Glutamatergic neuron (in vitro differentiated cells): ENCODE data around the gene LMX1B. TPM values are rescaled to one million over a fixed set of nuclear protein-coding genes. Genes with fewer than 3 reads are reported as not detected.

Experiments used
- DNase-seq: peaks from one replicate; pipeline ENCODE4 v3.0.0; 2022
- H3K27ac Mint-ChIP-seq: one replicate; pipeline ENCODE4 v1.8.0; 2020; ENCODE audit warnings: mild to moderate bottlenecking, mixed read lengths, inconsistent platforms; ENCODE audit not compliant: unreplicated experiment
- H3K27me3 Mint-ChIP-seq: one replicate; pipeline ENCODE4 v1.8.0; 2020; ENCODE audit warnings: mild to moderate bottlenecking, moderate library complexity, mixed read lengths, inconsistent platforms; ENCODE audit not compliant: unreplicated experiment
- H3K36me3 Mint-ChIP-seq: one replicate; pipeline ENCODE4 v1.8.0; 2020; ENCODE audit warnings: mild to moderate bottlenecking, mixed read lengths, inconsistent platforms; ENCODE audit not compliant: unreplicated experiment
- H3K4me1 Mint-ChIP-seq: one replicate; pipeline ENCODE4 v1.8.0; 2020; ENCODE audit warnings: mild to moderate bottlenecking, low read depth, mixed read lengths, inconsistent platforms; ENCODE audit not compliant: unreplicated experiment
- H3K4me3 Mint-ChIP-seq: one replicate; pipeline ENCODE4 v1.8.0; 2020; ENCODE audit warnings: mild to moderate bottlenecking, mixed read lengths, inconsistent platforms; ENCODE audit not compliant: unreplicated experiment
- H3K9me3 Mint-ChIP-seq: one replicate; pipeline ENCODE4 v1.8.0; 2020; ENCODE audit warnings: mild to moderate bottlenecking, moderate library complexity, mixed read lengths, inconsistent platforms; ENCODE audit not compliant: unreplicated experiment
- total RNA-seq: library from RNA; stranded (reverse); fragmentation: NEBNext Ultra II Directional; extraction: Animal tissue kit (Norgen Biotek cat#: 25700); gene quantifications from one replicate; pipeline ENCODE4 v1.2.1, GENCODE V29; 2021; ENCODE audit not compliant: unreplicated experiment
- TF ChIP-seq, protein P1 (sequence below): fragments of 200-600 bp; sonication (generic); IDR thresholded peaks from one replicate; pipeline ENCODE4 v1.5.0; 2021; ENCODE audit not compliant: partially characterized antibody, unreplicated experiment

LMX1B gene
- total RNA-seq, 1 donor from 2014 or later: 0.27 TPM

DNA sequence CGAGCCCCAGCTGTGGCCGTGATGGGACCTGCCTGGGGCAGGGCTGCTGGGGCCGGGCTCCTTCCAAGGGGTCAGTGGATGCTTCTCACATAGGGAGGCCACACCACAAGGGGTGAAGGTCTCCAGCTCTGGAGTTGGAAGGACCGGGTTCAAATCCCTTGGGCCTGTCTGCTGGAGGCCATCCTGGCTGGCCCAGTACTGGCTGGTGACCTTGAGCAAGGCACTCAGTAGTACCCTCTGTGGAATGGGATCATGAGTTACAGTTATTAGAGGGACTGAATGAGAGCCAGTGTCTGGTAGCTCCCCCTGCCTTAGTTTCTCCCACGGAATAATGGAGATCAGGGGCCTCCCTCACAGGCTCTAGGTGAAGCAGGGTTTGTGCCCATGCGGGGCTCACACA lies 58.3 kb downstream of the LMX1B start:
- peaks cover 12% of the 10 kb centered on the region for H3K9me3 Mint-ChIP-seq
- H3K36me3 Mint-ChIP-seq: no peaks in the 10 kb centered on the region
- peaks cover 19% of the 10 kb centered on the region for H3K27me3 Mint-ChIP-seq
- H3K4me1 Mint-ChIP-seq: peaks cover 22% of the 10 kb centered on the region
- no peak overlapping the region for H3K27ac Mint-ChIP-seq
- no peak for DNase-seq
- TF ChIP-seq, protein P1, sequence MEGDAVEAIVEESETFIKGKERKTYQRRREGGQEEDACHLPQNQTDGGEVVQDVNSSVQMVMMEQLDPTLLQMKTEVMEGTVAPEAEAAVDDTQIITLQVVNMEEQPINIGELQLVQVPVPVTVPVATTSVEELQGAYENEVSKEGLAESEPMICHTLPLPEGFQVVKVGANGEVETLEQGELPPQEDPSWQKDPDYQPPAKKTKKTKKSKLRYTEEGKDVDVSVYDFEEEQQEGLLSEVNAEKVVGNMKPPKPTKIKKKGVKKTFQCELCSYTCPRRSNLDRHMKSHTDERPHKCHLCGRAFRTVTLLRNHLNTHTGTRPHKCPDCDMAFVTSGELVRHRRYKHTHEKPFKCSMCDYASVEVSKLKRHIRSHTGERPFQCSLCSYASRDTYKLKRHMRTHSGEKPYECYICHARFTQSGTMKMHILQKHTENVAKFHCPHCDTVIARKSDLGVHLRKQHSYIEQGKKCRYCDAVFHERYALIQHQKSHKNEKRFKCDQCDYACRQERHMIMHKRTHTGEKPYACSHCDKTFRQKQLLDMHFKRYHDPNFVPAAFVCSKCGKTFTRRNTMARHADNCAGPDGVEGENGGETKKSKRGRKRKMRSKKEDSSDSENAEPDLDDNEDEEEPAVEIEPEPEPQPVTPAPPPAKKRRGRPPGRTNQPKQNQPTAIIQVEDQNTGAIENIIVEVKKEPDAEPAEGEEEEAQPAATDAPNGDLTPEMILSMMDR: no peak
- no peak overlapping the region for H3K4me3 Mint-ChIP-seq

DNA sequence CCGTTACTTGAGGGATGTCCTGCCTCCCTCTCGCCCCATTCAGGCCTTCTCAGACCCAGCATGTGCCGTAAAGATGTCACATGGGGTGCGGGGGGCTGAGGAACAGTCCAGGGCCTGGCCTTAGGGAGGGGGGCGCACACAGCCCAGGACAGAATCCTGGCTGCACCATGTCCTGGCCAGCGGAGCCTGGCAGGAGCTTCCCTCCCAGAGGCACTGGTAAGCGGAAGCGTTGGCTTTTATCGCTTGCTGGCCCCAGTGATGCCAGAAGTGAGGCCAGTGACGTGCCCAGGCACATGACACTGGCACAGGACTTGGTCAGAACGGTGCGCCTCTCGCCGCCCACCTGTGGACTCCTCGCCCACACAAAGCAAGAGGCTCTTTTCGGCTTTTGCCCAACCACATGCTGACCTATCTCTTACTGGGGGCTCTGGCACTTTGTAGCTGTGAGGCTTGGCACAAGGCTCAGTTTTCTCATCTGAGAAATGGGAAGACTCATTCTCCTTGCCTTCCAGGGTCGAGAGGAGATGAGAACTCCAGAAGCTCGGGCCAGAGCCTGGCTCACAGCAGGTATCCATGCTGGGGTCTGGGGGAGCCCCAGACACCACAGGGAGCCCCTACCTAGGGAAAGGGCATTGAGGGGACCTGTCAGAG lies 59.0 kb downstream of the LMX1B start:
- H3K27me3 Mint-ChIP-seq: peaks cover 24% of the 10 kb centered on the region

DNA sequence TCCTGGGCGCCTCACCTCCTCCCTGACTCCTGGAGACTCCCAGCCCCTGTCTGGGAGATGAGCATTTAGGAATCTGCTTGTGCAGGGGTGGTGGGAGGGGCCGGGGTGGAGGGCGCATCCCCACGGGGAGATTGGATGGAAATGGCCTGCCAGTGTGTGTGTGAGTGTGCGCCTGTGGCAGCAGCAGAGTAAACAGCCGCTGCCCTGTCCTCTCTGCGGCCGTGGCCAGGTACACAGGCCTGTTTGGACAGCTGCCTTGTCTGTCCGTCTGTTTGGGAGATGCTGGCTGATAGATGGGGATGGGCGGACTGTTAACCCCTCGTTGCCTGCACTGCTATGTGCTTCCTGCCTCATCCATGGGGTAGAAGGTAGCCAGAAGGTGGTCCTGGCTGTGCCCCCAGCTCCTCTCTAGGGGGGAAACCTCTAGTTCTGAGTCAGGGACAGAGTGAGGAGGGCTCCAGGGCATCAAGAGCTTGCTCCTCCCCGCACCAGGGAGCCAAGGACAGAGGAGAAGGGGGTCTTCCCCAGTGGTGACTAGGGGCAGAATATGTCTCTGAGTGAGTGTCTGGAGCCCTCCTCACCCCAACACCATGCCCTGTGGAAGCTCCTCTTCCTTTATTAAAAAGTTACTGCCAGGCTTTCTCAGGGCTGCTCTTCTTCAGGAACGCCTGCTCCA lies 60.1 kb downstream of the LMX1B start:
- peaks cover 23% of the 10 kb centered on the region for H3K4me1 Mint-ChIP-seq
- TF ChIP-seq, protein P1: no peak
- H3K4me3 Mint-ChIP-seq: peak overlapping the region; percentile 20
- H3K27me3 Mint-ChIP-seq: peaks cover 32% of the 10 kb centered on the region
- no peak overlapping the region for H3K27ac Mint-ChIP-seq
- peak; percentile 76 for DNase-seq
- no peaks in the 10 kb centered on the region for H3K36me3 Mint-ChIP-seq
- peaks cover 11% of the 10 kb centered on the region for H3K9me3 Mint-ChIP-seq

More for the DNA sequence above, 59.0 kb downstream of the LMX1B start:
- no peak for DNase-seq
- peaks cover 11% of the 10 kb centered on the region for H3K9me3 Mint-ChIP-seq
- peaks cover 23% of the 10 kb centered on the region for H3K4me1 Mint-ChIP-seq
- H3K27ac Mint-ChIP-seq: no peak overlapping the region
- no peak overlapping the region for H3K4me3 Mint-ChIP-seq
- H3K36me3 Mint-ChIP-seq: no peaks in the 10 kb centered on the region
- TF ChIP-seq, protein P1: no peak

DNA sequence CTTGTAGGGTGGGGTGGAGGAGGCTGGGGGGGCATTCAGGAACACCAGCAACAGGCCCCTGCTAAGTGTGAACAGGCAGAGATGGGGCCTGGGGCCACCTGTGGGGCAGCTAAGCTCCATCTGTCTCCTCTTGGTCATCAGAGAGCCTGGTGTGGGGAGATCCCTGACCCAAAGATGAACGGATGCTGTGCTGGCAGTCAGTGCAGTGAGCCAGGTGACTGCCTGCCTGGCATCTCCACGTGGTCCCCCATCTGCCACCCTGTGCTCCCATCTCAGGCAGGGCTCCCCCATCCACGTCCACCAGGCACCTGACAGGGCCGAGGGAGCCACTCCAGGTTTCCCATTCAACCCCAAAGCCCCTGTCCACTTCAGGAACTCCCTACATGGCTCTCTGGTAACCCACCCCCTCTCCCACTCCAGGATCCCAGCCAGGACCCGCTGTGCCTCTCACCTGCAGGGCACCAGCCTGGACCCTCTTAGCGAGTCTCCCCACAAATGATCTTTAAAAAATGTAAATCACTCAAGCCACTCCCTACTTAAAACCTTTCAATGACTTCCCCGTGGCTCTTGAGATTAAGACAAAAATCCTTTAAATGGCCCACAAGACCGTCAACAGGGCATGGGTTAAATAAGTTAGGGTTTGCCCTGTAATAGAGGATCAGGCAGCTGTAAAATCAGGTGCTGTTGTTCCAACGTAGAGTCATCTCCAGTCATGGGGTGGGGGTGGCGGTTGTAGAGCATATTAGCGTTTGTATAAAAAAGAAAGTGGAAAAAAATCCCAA lies 60.8 kb downstream of the LMX1B start:
- Mint-ChIP-seq H3K36me3 (no peaks in the 10 kb centered on the region), H3K4me1 (peaks cover 23% of the 10 kb centered on the region), H3K4me3 (peak overlapping the region; percentile 6), H3K9me3 (peaks cover 13% of the 10 kb centered on the region), H3K27me3 (peaks cover 32% of the 10 kb centered on the region), H3K27ac (no peak overlapping the region)
- no peak for DNase-seq
- TF ChIP-seq, protein P1: no peak
